Fibroblast of the conjunctiva (primary cell): ENCODE results near the gene C2CD5.
"Not testable (repeated sequence)": the region's sequence is repeated elsewhere in the genome, so short reads cannot be mapped to it uniquely, and the experiment has no call there.

Source experiments
- DNase-seq: peaks from one replicate; pipeline ENCODE4 v3.0.0-alpha.2; 2010; ENCODE audit warnings: low read depth

Gene C2CD5

GRCh38 chr12:22544038-22544979 is at the start of gene C2CD5:
C2CD5 (minus strand) TSS chr12:22544542; CDS start chr12:22544150, 392 bp downstream.
- peak; percentile 91 for DNase-seq

GRCh38 chr12:22593864-22594263 is 49.5 kb upstream of the C2CD5 start:
- no peak for DNase-seq

- DNase-seq: no peak
Observed at GRCh38 chr12:22588817-22589216, 44.5 kb upstream of the C2CD5 start.

GRCh38 chr12:22578328-22578727 is 34.0 kb upstream of the C2CD5 start:
- DNase-seq: no peak

- DNase-seq: no peak
Observed at GRCh38 chr12:22577667-22578066, 33.3 kb upstream of the C2CD5 start.

- DNase-seq: no peak
Observed at GRCh38 chr12:22576473-22576872, 32.1 kb upstream of the C2CD5 start.

- no peak for DNase-seq
Observed at GRCh38 chr12:22576065-22576464, 31.7 kb upstream of the C2CD5 start.

- DNase-seq: no peak
Observed at GRCh38 chr12:22574921-22575320, 30.6 kb upstream of the C2CD5 start.

GRCh38 chr12:22573181-22573580 is 28.8 kb upstream of the C2CD5 start:
- no peak for DNase-seq

GRCh38 chr12:22569253-22569652 is 24.9 kb upstream of the C2CD5 start:
- no peak for DNase-seq

- DNase-seq: no peak
Observed at GRCh38 chr12:22562036-22563028, 18.0 kb upstream of the C2CD5 start.

GRCh38 chr12:22554750-22555149 is 10.4 kb upstream of the C2CD5 start:
- not testable (repeated sequence) for DNase-seq

GRCh38 chr12:22551624-22552023 is 7.3 kb upstream of the C2CD5 start:
- DNase-seq: no peak

- no peak for DNase-seq
Observed at GRCh38 chr12:22545255-22545654, 913 bp upstream of the C2CD5 start.

GRCh38 chr12:22543246-22544037 is 900 bp downstream of the C2CD5 start:
- no peak for DNase-seq

GRCh38 chr12:22541496-22542155 is 2.7 kb downstream of the C2CD5 start:
- no peak for DNase-seq

GRCh38 chr12:22539055-22539454 is 5.3 kb downstream of the C2CD5 start:
- DNase-seq: no peak

- no peak for DNase-seq
Observed at GRCh38 chr12:22538311-22538710, 6.0 kb downstream of the C2CD5 start.

- no peak for DNase-seq
Observed at GRCh38 chr12:22536971-22537544, 7.3 kb downstream of the C2CD5 start.

GRCh38 chr12:22536346-22536945 is 7.9 kb downstream of the C2CD5 start:
- no peak for DNase-seq
